ENCODE measurements around the gene PAPPA.

- TF ChIP-seq, protein P1, sequence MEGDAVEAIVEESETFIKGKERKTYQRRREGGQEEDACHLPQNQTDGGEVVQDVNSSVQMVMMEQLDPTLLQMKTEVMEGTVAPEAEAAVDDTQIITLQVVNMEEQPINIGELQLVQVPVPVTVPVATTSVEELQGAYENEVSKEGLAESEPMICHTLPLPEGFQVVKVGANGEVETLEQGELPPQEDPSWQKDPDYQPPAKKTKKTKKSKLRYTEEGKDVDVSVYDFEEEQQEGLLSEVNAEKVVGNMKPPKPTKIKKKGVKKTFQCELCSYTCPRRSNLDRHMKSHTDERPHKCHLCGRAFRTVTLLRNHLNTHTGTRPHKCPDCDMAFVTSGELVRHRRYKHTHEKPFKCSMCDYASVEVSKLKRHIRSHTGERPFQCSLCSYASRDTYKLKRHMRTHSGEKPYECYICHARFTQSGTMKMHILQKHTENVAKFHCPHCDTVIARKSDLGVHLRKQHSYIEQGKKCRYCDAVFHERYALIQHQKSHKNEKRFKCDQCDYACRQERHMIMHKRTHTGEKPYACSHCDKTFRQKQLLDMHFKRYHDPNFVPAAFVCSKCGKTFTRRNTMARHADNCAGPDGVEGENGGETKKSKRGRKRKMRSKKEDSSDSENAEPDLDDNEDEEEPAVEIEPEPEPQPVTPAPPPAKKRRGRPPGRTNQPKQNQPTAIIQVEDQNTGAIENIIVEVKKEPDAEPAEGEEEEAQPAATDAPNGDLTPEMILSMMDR (IDR thresholded peaks at IDR 0.05) = no peak
- no peak for TF ChIP-seq EZH2 (IDR thresholded peaks at IDR 0.05)
Measured at GRCh38 chr9:116403171-116403570, 249.6 kb downstream of the PAPPA start.

All from neural progenitor cell (in vitro differentiated cells).